ENCODE results near the gene RNU1-2. TPM values are rescaled to one million over a fixed set of nuclear protein-coding genes. Genes with fewer than 3 reads are reported as not detected.
"Not testable (repeated sequence)": the region's sequence is repeated elsewhere in the genome, so short reads cannot be mapped to it uniquely, and the experiment has no call there.

Gene RNU1-2
- total RNA-seq, 1 experiment from 2014 or later: 2,051 TPM

GRCh38 chr1:16882986-16883385 lies 12.8 kb upstream of the RNU1-2 start:
- H2AFZ ChIP-seq (ENCODE audit: low read length): no peak overlapping the region
- no peaks in the 10 kb centered on the region for H3K9me3 Mint-ChIP-seq
- no peak overlapping the region for H2BK120ac ChIP-seq (ENCODE audit: low read depth, low read length, poor library complexity, severe bottlenecking)

DNA sequence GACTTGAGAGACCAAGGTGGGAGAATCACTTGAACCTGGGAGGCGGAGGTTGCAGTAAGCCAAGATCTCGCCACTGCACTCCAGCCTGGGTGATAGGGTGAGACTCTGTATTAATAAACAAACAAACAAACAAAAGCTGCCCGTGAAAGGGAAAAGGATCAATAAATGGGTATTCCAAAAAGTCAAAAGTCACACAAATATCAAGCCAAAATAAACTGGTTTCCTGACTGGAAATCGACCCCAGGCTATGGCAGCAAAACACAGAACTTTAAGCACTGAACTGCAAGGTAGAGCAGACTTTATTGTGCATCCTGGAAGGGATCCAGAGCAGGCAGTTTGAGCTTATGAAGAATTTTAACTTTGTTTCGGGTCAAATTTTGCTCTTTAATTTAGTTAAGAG lies 11.3 kb upstream of the RNU1-2 start:
- H2BK15ac ChIP-seq (ENCODE audit: low read depth, low read length): not testable (repeated sequence)

More at GRCh38 chr1:16882986-16883385, 12.8 kb upstream of the RNU1-2 start:
- Mint-ChIP-seq H3K27ac (no peak overlapping the region), H3K4me1 (peaks cover 12 to 13% of the 10 kb centered on the region in 2 experiments), H3K4me3 (no peak overlapping the region), H3K36me3 (ENCODE audit: insufficient read depth in 1 of 3, low read depth in 3 of 3) (no peaks in the 10 kb centered on the region), H3K27me3 (ENCODE audit: low read depth) (peaks cover 18% of the 10 kb centered on the region)
- Histone ChIP-seq H3K79me2 (ENCODE audit: insufficient read depth, low read length) (no peaks in the 10 kb centered on the region), H3K14ac (ENCODE audit: insufficient read depth, low read length) (no peak overlapping the region), H2BK5ac (ENCODE audit: insufficient read length, low read length) (no peak overlapping the region), H3K27me3 (ENCODE audit: insufficient read depth, low read length) (no peaks in the 10 kb centered on the region), H3K4me1 (ENCODE audit: insufficient read depth, low read length) (no peaks in the 10 kb centered on the region), H3K23ac (ENCODE audit: insufficient read length, low read depth, low read length) (no peak overlapping the region), H4K5ac (ENCODE audit: insufficient read length, low read depth, low read length) (no peak overlapping the region), H3K79me1 (ENCODE audit: insufficient read depth, low read depth, low read length, poor library complexity, severe bottlenecking) (no peaks in the 10 kb centered on the region), H3K18ac (ENCODE audit: insufficient read length, low read depth, low read length) (no peak overlapping the region), H3K4ac (ENCODE audit: low read depth, low read length) (no peak overlapping the region), H2AK5ac (ENCODE audit: insufficient read length, low read length) (no peak overlapping the region), H2BK20ac (ENCODE audit: low read depth, low read length, poor library complexity, severe bottlenecking) (no peak overlapping the region), H3K23me2 (ENCODE audit: insufficient read length, low read depth, low read length, poor library complexity, severe bottlenecking) (no peaks in the 10 kb centered on the region), H3K27ac (ENCODE audit: insufficient read length, low read depth, low read length) (no peak overlapping the region), H3K56ac (ENCODE audit: insufficient read length, low read depth, low read length) (no peak overlapping the region), H3T11ph (ENCODE audit: low read length) (no peak overlapping the region), H3K9me3 (ENCODE audit: control insufficient read depth, low read depth, low read length) (no peaks in the 10 kb centered on the region), H2BK12ac (ENCODE audit: insufficient read length, low read depth, low read length) (no peak overlapping the region), H4K8ac (replicated peaks; ENCODE audit: insufficient read length, low read depth, low read length) (no peak overlapping the region), H3K9ac (ENCODE audit: extremely low read depth, insufficient read length, low read length) (no peak overlapping the region), H3K4me2 (ENCODE audit: insufficient read depth, insufficient read length, low read length) (no peak overlapping the region), H4K20me1 (ENCODE audit: control insufficient read depth, insufficient read depth, insufficient read length) (no peaks in the 10 kb centered on the region), H4K91ac (ENCODE audit: insufficient read length, low read depth, low read length) (no peak overlapping the region), H2BK15ac (ENCODE audit: low read depth, low read length) (no peak overlapping the region)
- TF ChIP-seq, protein P1, sequence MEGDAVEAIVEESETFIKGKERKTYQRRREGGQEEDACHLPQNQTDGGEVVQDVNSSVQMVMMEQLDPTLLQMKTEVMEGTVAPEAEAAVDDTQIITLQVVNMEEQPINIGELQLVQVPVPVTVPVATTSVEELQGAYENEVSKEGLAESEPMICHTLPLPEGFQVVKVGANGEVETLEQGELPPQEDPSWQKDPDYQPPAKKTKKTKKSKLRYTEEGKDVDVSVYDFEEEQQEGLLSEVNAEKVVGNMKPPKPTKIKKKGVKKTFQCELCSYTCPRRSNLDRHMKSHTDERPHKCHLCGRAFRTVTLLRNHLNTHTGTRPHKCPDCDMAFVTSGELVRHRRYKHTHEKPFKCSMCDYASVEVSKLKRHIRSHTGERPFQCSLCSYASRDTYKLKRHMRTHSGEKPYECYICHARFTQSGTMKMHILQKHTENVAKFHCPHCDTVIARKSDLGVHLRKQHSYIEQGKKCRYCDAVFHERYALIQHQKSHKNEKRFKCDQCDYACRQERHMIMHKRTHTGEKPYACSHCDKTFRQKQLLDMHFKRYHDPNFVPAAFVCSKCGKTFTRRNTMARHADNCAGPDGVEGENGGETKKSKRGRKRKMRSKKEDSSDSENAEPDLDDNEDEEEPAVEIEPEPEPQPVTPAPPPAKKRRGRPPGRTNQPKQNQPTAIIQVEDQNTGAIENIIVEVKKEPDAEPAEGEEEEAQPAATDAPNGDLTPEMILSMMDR (conservative IDR thresholded peaks at IDR 0.05): no peak
- no peak for DNase-seq
- no CpG with 5 or more reads among the region's 4 CpGs for WGBS (ENCODE audit: extremely low coverage, insufficient read length, low lambda C conversion rate)

More for the DNA sequence above, 11.3 kb upstream of the RNU1-2 start:
- H2AFZ ChIP-seq (ENCODE audit: low read length); H3K23ac ChIP-seq (ENCODE audit: insufficient read length, low read depth, low read length); H2BK20ac ChIP-seq (ENCODE audit: low read depth, low read length, poor library complexity, severe bottlenecking); H3K18ac ChIP-seq (ENCODE audit: insufficient read length, low read depth, low read length); H2BK5ac ChIP-seq (ENCODE audit: insufficient read length, low read length); H3K27ac Mint-ChIP-seq; H2BK120ac ChIP-seq (ENCODE audit: low read depth, low read length, poor library complexity, severe bottlenecking); H2BK12ac ChIP-seq (ENCODE audit: insufficient read length, low read depth, low read length); H3K14ac ChIP-seq (ENCODE audit: insufficient read depth, low read length); H3K9me3 Mint-ChIP-seq; H3K4me3 Mint-ChIP-seq; H3K56ac ChIP-seq (ENCODE audit: insufficient read length, low read depth, low read length); H3T11ph ChIP-seq (ENCODE audit: low read length); H4K5ac ChIP-seq (ENCODE audit: insufficient read length, low read depth, low read length); H3K27ac ChIP-seq (ENCODE audit: insufficient read length, low read depth, low read length); H3K79me1 ChIP-seq (ENCODE audit: insufficient read depth, low read depth, low read length, poor library complexity, severe bottlenecking); H3K27me3 ChIP-seq (ENCODE audit: insufficient read depth, low read length); H4K91ac ChIP-seq (ENCODE audit: insufficient read length, low read depth, low read length); H3K36me3 Mint-ChIP-seq (ENCODE audit: insufficient read depth in 1 of 3, low read depth in 3 of 3); H3K4me2 ChIP-seq (ENCODE audit: insufficient read depth, insufficient read length, low read length); H4K8ac ChIP-seq (replicated peaks; ENCODE audit: insufficient read length, low read depth, low read length); H2AK5ac ChIP-seq (ENCODE audit: insufficient read length, low read length); H3K9me3 ChIP-seq (ENCODE audit: control insufficient read depth, low read depth, low read length); DNase-seq; H3K4ac ChIP-seq (ENCODE audit: low read depth, low read length); H4K20me1 ChIP-seq (ENCODE audit: control insufficient read depth, insufficient read depth, insufficient read length); H3K9ac ChIP-seq (ENCODE audit: extremely low read depth, insufficient read length, low read length); H3K4me1 ChIP-seq (ENCODE audit: insufficient read depth, low read length); H3K79me2 ChIP-seq (ENCODE audit: insufficient read depth, low read length); H3K23me2 ChIP-seq (ENCODE audit: insufficient read length, low read depth, low read length, poor library complexity, severe bottlenecking): not testable (repeated sequence)
- H3K4me1 Mint-ChIP-seq: peaks cover 15 to 18% of the 10 kb centered on the region in 2 experiments
- H3K27me3 Mint-ChIP-seq (ENCODE audit: low read depth): peaks cover 15% of the 10 kb centered on the region
- no CpG with 5 or more reads among the region's 5 CpGs for WGBS (ENCODE audit: extremely low coverage, insufficient read length, low lambda C conversion rate)
